Left ventricle myocardium inferior (tissue), 1 donor: ENCODE data around the gene PDCD10. TPM values are rescaled to one million over a fixed set of nuclear protein-coding genes. Genes with fewer than 3 reads are reported as not detected.

ENCODE experiments used
- DNase-seq: peaks from one replicate; pipeline ENCODE4 v3.0.0-alpha.2; 2020
- H3K27ac ChIP-seq: fragments of 200-600 bp; replicated peaks from 2 replicates; pipeline ENCODE4 v1.8.0; 2021
- H3K27me3 ChIP-seq: fragments of 200-600 bp; 2 replicates; pipeline ENCODE4 v1.8.0; 2021; ENCODE audit warnings: low read depth
- H3K36me3 ChIP-seq: fragments of 200-600 bp; 2 replicates; pipeline ENCODE4 v1.8.0; 2021
- H3K4me1 ChIP-seq: fragments of 200-600 bp; 2 replicates; pipeline ENCODE4 v1.8.0; 2021
- H3K4me3 ChIP-seq: fragments of 200-600 bp; 2 replicates; pipeline ENCODE4 v1.8.0; 2021; ENCODE audit warnings: mild to moderate bottlenecking, moderate library complexity
- H3K9me3 ChIP-seq: fragments of 200-600 bp; replicated peaks from 2 replicates; pipeline ENCODE4 v1.8.0; 2021
- intact Hi-C: fragments of 100-400 bp; cut with micrococcal nuclease; formaldehyde crosslinking; loops from one replicate; pipeline ENCODE4 v1.11.0; 2022
- long read RNA-seq: library from polyadenylated mRNA; unstranded; transcript quantifications from one replicate; pipeline ENCODE4 v2.0.0, GENCODE V29; 2021
- total RNA-seq: library from RNA; stranded (reverse); fragmentation: NEBNext Ultra II Directional; extraction: Animal tissue kit (Norgen Biotek cat#: 25700); gene quantifications from one replicate; pipeline ENCODE4 v1.2.1, GENCODE V29; 2021
- TF ChIP-seq, protein P1 (sequence below): fragments of 200-600 bp; IDR thresholded peaks from 2 replicates; pipeline ENCODE4 v1.8.0; 2021; ENCODE audit warnings: antibody characterized with exemption, mild to moderate bottlenecking, borderline replicate concordance
- donor health status: DM: no; HTN: yes; CAD: no; lungs with severe emphysema.

PDCD10 gene
- 35.1 TPM for total RNA-seq
- long read RNA-seq, transcript PDCD10-218 (8 exons, 1,276 nt), result minor isoform, 13 of 41 reads
- long read RNA-seq, transcript PDCD10-208 (9 exons, 1,360 nt), result major isoform, 26 of 41 reads
- long read RNA-seq, partial matches to known transcripts, result 0 of 41 reads
- long read RNA-seq, other reads (novel, unspliced or antisense), result 1 of 41 reads

DNA sequence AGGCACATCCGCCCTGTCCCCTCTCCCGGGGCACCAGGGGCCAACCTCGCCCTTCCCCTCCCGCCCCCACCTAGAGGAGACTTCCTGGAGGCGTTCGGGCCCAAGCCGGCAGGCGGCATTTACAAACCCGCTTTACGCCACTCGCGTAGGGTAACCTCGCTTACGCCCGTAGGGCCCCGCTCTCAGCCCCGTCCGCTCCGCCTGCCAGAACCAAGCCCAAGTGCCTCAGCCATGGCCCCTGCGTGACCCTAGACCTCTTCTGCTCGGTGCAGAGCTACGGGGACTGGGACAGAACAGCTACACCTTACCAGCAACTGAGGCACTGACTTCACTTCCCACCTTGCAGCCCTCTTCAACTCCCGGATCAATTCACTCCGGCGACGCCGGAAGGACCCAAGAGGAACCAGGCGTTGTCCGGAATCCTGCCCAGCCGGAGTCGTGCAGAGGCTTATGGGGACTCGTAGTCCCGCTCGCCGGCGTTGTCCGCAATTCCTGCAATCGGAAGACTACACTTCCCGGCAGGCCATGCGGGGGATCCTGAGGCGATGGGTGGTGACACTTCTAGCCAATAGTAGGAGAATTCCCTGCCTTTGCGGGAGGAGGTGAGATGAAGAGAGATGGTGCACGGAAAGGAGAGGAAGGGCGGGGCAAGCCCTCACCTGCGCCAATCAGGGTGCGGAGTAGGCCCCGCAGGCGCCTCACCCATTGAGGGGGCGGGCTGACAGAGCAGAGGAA is at the start of gene PDCD10:
Gene PDCD10 (minus strand): TSS at position 395 of the 735 bp plus-strand sequence. CDS start 14,735 bp downstream, outside the sequence.
- H3K27ac ChIP-seq, result peak within 1 kb of the TSS; percentile 96
- no peaks in the 10 kb centered on the region for H3K9me3 ChIP-seq
- H3K27me3 ChIP-seq, result no peaks in the 10 kb centered on the region
- intact Hi-C loops, result no loop called here
- DNase-seq, result peak; percentile 98
- peak within 1 kb of the TSS; percentile 96 for H3K4me3 ChIP-seq
- H3K4me1 ChIP-seq, result peaks cover 71% of the 10 kb centered on the region
- H3K36me3 ChIP-seq, result no peaks in the 10 kb centered on the region
- TF ChIP-seq, protein P1, sequence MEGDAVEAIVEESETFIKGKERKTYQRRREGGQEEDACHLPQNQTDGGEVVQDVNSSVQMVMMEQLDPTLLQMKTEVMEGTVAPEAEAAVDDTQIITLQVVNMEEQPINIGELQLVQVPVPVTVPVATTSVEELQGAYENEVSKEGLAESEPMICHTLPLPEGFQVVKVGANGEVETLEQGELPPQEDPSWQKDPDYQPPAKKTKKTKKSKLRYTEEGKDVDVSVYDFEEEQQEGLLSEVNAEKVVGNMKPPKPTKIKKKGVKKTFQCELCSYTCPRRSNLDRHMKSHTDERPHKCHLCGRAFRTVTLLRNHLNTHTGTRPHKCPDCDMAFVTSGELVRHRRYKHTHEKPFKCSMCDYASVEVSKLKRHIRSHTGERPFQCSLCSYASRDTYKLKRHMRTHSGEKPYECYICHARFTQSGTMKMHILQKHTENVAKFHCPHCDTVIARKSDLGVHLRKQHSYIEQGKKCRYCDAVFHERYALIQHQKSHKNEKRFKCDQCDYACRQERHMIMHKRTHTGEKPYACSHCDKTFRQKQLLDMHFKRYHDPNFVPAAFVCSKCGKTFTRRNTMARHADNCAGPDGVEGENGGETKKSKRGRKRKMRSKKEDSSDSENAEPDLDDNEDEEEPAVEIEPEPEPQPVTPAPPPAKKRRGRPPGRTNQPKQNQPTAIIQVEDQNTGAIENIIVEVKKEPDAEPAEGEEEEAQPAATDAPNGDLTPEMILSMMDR, result no peak

DNA sequence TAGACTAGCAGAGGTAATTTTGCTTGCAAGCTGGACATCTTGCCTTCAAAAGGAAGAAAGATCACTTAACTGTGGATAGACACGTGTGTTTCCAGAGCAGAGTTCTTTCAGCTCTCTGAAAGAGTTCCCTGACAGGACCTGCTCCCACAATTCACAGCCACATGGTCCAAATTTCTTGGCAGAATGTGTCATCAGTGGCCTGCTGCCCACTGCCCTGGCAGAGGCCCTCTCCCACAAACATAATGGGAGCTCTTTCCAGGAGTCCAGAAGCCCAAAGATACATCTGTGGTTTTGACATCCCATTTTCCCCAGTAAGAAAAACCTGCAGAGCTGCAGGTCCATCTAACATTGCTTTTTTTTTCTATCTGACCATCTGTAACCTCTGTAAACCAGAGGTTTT is 49.1 kb upstream of the PDCD10 start:
- Histone ChIP-seq H3K27me3 (no peaks in the 10 kb centered on the region), H3K27ac (peak overlapping the region; percentile 12), H3K4me3 (no peak overlapping the region), H3K9me3 (no peaks in the 10 kb centered on the region), H3K4me1 (peaks cover 18% of the 10 kb centered on the region), H3K36me3 (no peaks in the 10 kb centered on the region)
- TF ChIP-seq, protein P1, result no peak
- DNase-seq, result peak; percentile 16
- intact Hi-C loops, result no loop called here

GRCh38 chr3:167780214-167780883 is 45.7 kb upstream of the PDCD10 start:
- DNase-seq, result no peak
- H3K27ac ChIP-seq, result no peak overlapping the region
- H3K9me3 ChIP-seq, result peaks cover 17% of the 10 kb centered on the region
- H3K27me3 ChIP-seq, result no peaks in the 10 kb centered on the region
- no peak overlapping the region for H3K4me3 ChIP-seq
- intact Hi-C loops, result no loop called here
- peaks cover 11% of the 10 kb centered on the region for H3K4me1 ChIP-seq
- TF ChIP-seq, protein P1, result no peak
- no peaks in the 10 kb centered on the region for H3K36me3 ChIP-seq

- Histone ChIP-seq H3K36me3 (no peaks in the 10 kb centered on the region), H3K27me3 (no peaks in the 10 kb centered on the region), H3K4me3 (no peak overlapping the region), H3K9me3 (peaks cover 17% of the 10 kb centered on the region), H3K4me1 (no peaks in the 10 kb centered on the region), H3K27ac (no peak overlapping the region)
- intact Hi-C loops, result no loop called here
- DNase-seq, result no peak
- TF ChIP-seq, protein P1, result no peak
Measured at GRCh38 chr3:167777356-167777755, 42.7 kb upstream of the PDCD10 start.

GRCh38 chr3:167776066-167776685 is 41.5 kb upstream of the PDCD10 start:
- H3K9me3 ChIP-seq, result peaks cover 17% of the 10 kb centered on the region
- TF ChIP-seq, protein P1, result no peak
- no peaks in the 10 kb centered on the region for H3K36me3 ChIP-seq
- no peaks in the 10 kb centered on the region for H3K27me3 ChIP-seq
- intact Hi-C loops, result no loop called here
- H3K4me1 ChIP-seq, result no peaks in the 10 kb centered on the region
- no peak for DNase-seq
- H3K4me3 ChIP-seq, result no peak overlapping the region
- H3K27ac ChIP-seq, result no peak overlapping the region
